Breast epithelium (tissue), 3 donors: Measurements from ENCODE around the gene DNMBP.

ENCODE experiments used
- POLR2A ChIP-seq: fragments of 450-650 bp; IDR thresholded peaks from one replicate; pipeline ENCODE4 v1.6.1; 2016; ENCODE audit warnings: antibody characterized with exemption, mild to moderate bottlenecking, moderate library complexity
- POLR2AphosphoS5 ChIP-seq, 3 donors: sonication (generic); formaldehyde crosslinking; IDR thresholded peaks; one replicate each; pipeline ENCODE4 v1.6.1; 2017; ENCODE audit warnings: antibody characterized with exemption in 3 of 3
- TF ChIP-seq, protein P1 (sequence below), 3 donors: fragments of 450-650 bp; IDR thresholded peaks; one replicate each; pipeline ENCODE4 v1.5.1; 2016 to 2017; ENCODE audit warnings: antibody characterized with exemption in 3 of 3, mild to moderate bottlenecking in 3 of 3, moderate library complexity in 3 of 3

DNA sequence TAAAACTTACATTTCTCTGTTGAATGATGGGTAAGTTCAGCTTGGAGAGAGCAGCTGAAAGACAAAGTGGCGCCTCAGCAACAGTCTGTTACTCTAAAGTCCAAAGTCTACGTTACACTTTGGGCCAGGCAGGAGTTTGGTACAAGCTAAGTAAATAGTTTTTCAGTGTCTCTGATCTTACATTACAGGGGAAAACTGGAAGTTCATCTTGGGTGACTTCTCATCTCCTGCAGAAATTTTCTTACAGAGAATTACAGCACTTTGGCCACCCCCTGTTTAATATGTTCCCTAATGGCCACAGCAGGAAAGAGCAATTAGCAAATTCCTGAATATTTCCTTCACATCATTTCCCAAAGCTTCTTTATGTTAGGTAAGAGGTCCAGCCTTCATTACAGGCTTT is 160.2 kb downstream of the DNMBP start:
- TF ChIP-seq, protein P1, sequence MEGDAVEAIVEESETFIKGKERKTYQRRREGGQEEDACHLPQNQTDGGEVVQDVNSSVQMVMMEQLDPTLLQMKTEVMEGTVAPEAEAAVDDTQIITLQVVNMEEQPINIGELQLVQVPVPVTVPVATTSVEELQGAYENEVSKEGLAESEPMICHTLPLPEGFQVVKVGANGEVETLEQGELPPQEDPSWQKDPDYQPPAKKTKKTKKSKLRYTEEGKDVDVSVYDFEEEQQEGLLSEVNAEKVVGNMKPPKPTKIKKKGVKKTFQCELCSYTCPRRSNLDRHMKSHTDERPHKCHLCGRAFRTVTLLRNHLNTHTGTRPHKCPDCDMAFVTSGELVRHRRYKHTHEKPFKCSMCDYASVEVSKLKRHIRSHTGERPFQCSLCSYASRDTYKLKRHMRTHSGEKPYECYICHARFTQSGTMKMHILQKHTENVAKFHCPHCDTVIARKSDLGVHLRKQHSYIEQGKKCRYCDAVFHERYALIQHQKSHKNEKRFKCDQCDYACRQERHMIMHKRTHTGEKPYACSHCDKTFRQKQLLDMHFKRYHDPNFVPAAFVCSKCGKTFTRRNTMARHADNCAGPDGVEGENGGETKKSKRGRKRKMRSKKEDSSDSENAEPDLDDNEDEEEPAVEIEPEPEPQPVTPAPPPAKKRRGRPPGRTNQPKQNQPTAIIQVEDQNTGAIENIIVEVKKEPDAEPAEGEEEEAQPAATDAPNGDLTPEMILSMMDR (IDR thresholded peaks at IDR 0.05), result no peak
- TF ChIP-seq POLR2A, result no peak
- TF ChIP-seq POLR2AphosphoS5 (IDR thresholded peaks at IDR 0.05), result no peak
